Measurements from ENCODE around the gene USP34.

DNA sequence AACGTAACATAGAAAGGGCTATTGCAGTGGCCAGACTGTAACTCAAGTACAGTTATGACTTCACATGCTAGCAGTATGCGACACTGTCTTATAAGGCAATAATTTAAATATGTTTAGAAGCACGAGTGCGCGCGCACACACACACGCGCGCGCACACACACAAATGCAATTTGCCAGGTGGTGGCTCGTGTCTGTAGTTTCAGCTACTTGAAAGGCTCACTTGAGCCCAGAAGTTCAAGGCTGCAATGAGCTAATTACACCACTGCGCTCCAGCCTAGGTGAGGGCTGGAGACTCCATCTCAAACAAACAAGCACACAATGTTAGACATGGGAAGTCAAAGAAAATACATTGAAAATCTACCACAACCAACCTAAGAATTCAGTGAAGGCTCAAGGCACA lies 103.7 kb downstream of the USP34 start:
- TF ChIP-seq POLR2AphosphoS5 (IDR thresholded peaks at IDR 0.05; ENCODE audit: borderline replicate concordance, low read depth, low read length) (no peak), EZH2 (IDR thresholded peaks at IDR 0.05) (no peak), FOXP2 (optimal IDR thresholded peaks at IDR 0.05; ENCODE audit: control extremely low read depth, extremely low read length, insufficient read depth) (no peak)
